Islet of Langerhans (tissue), 1 donor: ENCODE measurements around the gene GFPT2.

Source experiments
- FAIRE-seq: peaks from one replicate; lab custom pipeline; 2011; peaks lifted over from hg19 to GRCh38; lab: Jason Lieb, UNC

The GFPT2 gene

DNA sequence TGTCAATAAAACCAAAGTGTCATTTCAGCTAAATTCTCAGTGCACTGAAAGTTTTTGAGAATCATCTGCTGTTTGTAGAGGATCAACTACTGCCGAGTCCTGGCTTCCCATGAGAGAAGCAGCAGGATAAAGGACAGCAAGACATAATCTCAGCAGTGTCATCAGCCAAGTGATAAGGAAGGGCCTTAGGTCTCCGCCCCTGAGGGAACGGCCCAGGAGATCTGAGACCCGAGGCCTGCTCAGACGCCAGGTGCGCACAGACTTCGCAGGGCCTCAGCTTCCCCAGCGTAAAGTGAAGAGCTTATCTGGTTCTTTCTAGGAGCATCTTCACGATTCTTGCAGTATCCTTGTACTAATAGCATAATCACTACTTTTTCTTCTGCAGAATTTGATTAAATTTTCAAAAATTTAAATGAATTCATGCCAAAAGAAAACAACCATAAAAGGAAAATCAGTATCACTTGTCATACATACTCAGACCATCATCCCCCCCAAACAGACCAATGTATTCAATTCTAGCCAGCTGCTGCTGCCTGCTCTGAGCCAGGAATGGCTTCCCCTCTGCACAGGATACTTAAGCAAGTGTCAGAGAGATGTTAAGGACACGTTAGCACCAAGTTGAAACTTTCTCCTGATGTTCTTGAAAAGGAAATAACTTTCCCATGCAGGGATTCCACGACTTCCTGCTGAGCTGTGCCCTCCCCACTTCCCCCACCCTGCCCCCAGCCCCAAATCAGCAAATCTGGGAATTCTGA is 2.2 kb downstream of the GFPT2 start:
- FAIRE-seq: no peak

DNA sequence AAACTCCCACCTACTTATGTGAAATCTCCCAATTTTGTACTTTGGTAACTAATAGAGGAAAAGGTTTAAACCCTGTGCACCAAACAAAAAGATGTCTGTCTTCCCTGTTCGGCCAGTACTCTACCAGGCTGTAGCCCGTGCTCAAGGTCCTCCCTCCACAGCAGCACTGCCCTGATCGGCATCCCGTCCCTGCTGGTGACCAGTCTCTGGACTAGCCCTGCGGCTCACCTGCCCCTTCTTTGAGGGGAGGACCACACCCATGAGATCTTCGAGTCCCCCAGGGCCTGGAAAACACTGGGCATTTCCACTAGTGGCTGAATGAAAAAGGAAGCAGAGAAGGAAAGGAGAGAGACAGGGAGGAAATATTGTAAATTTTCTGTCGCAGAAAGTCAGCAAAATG is 2.8 kb downstream of the GFPT2 start:
- FAIRE-seq: no peak

- no peak for FAIRE-seq
Observed at GRCh38 chr5:180349391-180349790, 3.7 kb downstream of the GFPT2 start.

DNA sequence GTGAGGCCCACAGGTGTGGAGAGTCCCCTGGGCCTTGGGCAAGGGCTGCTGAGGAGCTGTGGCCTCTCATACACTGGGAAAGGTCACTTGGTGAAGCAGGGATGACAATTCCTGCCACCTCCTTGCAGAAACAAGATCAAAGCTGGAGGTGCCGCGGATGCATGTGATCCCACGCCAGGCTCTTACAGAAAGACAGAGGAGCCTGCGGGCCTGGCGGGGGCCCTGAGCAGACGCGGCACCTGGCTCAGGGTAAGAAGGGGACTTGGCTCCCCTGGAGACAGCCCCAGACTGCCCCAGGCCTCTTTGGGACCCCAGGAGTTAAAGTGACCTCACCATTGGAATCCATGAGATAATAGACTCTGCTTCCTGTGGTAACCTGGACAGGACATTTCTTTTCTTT is 4.8 kb downstream of the GFPT2 start:
- FAIRE-seq: no peak

DNA sequence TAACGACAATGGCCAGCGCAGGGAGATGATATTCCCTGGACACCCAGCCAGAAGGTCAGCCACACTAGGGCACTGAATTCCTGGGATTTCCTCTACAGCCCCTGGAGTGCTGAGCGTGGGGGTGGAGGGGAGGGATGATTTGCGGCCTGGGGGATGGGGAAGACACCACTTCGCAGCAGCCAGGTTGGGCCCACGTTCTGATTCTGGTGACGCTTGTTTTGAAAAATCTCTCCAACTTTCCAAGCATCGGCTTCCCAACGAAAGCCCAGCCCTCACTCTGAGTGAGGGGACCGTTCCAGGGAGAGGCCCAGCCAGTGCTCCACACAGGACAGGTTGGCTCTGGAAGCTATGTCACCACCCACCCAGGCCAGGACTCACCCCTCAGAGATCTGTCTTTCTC is 5.4 kb downstream of the GFPT2 start:
- FAIRE-seq: no peak

DNA sequence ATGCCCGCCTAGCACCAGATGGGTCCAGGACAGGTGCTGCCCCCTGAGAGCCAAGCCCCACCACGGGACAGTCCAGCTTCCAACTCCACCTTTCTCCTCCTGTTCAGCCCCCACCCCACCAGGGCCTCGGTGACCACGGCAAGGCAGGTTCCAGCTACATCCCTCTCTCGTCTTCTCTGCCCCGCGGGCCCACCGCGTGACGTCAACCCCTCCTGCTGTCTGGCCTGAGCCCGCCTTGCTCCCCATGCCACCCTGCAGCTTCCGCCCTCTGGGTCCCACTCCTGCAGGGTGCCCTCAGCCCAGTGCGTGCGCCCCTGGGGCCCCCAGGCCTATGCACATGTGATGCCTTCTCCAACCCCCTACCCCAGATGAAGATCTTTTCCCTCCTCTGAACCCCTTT is 6.8 kb downstream of the GFPT2 start:
- FAIRE-seq: no peak

DNA sequence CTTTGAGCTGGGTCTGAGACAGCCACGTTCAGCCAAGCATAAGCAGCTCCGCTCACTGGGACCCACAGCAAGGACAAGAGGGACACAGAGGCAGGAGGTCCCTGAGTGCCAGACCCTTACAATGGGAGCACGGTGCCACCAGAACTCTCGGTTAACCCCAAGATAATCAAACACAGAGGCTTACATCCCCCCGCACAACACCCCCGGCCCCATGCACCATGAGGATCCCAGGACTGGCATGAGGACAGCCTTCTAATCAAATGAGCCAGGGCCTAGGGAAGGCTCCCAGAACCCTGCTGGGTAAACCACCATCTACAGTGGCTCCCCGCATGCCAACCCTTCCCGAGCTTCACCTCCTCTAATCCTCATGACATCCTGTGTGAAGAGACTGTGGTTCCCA is 7.4 kb downstream of the GFPT2 start:
- no peak for FAIRE-seq

DNA sequence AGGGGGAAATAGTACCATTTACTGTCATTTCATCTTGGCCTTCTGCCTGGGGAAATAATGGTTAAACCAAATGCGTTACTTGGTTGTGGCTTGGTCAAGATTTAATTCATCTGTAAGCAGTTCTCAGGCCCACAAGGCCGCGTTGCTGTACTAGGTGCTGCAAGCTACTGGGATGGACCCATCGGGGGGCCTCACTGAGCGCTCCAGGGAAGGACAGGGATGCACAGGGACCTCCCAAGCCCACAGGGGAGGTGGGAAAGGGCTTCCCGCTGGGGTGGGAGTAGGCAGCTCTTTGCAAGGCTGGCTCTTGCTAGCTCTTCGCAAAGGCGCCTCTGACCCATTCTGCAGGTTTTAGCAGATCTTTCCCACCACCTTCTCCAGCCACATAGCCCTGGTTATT is 8.0 kb downstream of the GFPT2 start:
- FAIRE-seq: no peak

DNA sequence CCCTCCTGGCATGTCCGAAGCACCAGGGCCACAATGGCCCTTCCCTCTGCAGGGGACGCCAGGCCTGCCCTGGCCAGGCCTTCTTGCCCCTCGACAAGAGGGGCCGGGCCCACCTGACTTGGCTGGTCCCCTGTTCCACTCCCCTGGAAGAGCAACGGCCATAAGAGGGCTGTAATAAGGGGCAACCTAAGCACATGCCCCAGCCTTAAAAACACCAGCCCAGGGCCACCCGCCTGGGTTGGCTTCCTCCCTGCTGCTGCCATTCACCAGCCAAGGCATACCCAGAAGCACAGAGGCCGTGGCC is 8.5 kb downstream of the GFPT2 start:
- no peak for FAIRE-seq

DNA sequence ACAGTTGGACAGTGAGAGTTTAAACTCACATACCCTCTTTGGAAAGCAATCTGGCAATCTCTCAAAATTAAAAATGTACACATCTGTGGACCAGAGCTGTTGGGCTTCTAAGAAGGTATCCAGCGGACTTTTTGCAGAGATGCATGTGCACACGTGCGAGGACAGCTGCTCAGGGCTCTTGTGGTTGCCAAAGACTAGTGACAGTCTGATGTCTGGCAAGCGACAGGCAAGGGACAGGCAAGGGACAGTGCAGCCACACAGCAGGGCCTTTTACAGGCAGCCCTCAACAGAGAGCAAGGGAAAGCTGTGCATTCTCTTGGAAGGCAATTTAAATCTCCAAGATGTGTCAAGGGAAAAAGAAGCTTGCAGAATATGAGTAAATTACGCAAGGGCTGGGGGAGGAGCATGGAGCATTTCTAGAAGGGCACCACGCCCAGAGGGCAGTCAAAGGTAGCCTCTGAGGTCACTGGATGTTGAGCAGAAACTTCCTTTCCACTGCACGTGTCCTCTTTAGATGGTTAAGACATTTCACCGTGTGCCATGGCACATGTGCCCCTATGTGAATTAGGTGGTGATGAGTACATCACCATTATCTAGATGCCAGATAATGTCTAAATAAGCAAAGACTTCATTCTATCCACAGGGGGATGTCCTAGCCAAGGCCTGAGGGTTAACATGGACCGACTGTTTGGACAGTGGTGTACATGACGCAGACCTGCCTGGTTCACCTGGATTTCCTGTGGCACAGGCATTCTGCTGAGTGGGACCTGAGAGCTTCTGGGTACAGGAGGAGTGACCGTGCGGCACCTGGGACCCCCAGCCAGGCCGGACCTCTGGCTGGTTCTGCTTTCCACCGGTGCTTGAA is 9.1 kb downstream of the GFPT2 start:
- no peak for FAIRE-seq

DNA sequence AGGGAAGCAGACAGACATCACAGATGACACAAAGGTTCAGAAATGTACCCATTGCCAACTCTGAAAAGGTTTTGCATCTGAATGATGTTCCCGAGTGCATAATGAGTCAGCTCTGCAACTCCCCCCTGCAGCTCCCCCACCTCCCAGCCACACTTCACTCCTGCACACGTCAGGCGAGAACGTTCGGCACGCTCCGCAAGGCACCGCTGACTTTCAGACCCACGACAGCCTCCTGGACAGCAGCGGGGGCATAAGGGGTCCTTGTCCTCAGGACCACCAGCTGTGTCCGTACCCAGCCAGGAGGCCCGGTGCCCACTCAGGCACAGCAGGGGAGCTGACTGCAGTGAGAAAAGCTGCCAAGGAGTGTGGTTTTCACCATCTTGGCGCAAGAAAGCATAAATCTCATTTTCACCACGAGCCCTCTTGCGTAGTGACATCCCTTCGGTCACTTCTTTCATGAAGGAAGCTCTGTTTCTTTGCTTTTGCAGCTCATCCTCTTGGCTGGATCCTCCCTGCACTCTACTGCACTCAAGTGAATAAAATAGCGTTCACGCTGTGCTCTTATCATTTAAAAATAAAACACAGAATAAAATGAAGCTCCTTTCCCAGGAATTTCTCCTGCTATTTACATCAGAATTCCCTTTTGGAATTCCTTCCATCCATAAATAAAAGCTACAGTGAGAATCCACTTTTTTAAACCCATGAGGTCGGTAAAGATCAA is 9.9 kb downstream of the GFPT2 start:
- FAIRE-seq: no peak

DNA sequence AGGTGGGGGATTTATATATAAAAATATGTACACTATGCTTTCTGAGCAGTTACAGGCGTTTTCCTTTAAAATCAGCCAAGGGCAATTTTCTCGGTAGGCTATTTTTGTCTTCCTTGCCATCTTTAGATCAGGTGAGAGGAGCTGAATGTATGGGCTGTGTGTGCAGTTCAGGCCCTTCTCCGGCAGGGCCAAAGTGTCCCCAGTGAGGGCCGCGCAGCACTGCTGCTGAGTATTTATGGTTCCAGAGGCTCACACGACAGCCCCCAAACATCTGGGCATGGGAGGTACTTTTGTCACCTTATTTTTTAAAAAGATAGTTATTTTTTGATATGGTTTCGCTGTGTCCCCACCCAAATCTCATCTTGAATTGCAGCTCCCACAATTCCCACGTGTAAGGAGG is 11.5 kb downstream of the GFPT2 start:
- no peak for FAIRE-seq

DNA sequence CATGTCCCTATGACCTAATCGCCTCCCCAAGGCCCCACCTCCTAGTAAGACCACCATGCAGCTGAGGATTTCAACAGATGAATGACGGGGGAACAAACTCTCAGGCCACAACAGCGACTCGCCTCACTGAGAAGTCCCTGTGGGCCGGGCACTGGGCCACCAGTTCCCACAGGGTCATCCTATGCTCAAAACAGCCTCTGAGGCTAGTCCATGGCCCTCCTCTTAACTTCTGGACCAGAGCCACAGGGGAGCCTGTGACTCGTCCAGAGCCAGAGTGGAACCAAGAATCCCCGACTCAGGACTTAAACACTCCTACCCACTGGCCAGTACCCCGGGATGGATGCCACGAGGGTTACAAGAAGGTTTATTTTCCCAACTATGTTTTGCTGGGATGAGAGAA is 12.3 kb downstream of the GFPT2 start:
- FAIRE-seq: no peak

DNA sequence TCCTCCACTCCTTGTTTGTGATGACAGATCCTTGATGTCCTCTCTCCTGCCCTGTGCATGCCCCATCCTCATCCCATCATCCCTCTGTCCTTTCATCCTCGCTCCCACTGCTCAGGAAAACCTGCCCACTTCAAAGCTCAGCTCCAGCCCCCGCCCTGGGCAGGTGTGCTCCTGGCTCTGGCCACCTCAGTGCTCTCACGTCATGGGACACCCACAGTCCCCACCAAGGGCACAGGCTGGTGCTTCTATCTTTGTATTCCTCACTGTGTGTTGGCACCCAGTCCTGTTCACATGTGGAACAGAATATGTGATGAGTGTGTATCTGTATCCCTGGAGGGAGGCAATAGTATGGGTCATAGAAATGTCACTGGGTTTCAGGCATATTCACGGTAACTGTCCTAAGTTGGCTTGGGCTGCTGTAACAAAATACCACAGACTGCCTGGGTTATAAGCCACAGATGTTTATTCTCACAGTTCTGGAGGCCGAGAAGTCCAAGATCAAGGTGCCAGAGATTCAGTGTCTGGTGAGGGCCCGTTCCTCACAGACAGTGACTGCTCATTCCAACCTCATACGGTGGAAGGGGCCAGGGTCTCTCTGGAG is 13.5 kb downstream of the GFPT2 start:
- no peak for FAIRE-seq

- no peak for FAIRE-seq
Observed at GRCh38 chr5:180338001-180338707, 15.0 kb downstream of the GFPT2 start.

- FAIRE-seq: no peak
Observed at GRCh38 chr5:180336234-180337020, 16.7 kb downstream of the GFPT2 start.

DNA sequence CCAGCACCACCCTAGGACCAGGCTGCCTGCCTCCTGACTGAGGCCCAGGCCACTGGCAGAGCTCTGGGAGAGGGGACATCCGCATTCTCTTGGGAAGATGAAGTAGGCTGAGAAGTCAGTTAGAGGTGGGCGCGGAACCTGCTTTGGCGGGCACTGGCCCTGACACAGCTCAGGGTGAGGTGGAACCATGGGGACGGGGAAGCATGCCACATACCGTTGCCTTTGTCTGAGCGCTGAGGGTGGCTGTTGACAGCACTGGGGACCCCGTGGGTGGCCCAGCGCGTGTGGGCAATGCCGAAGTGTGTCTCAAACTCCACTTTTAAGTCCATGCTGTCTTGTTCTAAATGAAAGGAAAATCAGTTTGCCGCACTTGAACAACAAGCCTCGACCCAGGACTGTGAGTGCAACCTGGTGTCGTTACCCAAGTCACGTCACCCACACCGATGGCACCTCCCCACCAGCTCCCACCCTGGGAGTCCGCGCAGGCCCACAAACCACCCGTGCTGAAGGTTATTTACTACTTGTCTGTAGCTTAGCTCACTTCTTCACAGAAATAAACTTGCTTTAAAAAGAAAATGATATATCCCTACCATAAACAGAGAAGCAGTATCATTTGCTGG is 17.4 kb downstream of the GFPT2 start:
- FAIRE-seq: no peak

DNA sequence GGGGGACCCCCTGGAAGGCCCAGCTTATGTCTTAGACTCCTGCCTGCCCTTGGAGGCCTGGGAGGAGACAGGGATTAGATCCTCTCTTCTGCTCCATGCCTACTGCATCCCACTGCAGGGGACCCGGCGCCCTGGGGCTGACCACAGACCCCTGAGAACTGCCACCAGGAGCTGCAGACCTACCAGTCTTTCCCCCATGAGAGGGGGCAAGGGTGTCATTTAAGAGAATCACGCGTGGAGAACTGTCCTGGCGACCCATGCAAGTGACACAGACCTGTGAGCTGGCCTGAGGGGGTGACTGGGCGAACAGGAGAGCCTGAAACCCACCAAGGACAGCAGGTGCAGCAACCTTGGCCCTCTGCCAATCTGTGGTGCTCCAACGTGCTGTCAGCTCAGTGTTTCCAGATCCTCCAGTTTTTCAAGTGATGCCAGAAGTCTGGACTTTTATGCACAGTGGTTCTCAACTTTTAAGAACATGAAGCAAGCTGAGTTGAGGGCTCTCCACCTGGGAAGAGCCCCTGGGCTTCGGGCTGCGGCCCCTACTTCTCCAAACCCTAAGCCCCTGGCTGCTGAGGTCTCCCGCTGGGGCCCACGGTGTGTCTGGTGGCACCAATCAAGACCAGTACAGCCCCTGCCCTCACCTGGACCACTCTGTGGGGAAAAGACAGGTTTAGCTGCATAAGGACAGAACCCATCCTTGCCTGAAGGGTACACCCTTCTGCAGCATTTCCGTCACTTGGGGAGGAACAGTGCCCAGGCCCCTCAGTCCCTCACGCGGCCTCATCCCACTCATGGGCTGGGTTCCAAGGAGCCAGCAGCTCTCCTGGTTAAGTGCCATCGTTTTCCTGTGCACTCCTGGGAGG is 18.2 kb downstream of the GFPT2 start:
- FAIRE-seq: no peak

DNA sequence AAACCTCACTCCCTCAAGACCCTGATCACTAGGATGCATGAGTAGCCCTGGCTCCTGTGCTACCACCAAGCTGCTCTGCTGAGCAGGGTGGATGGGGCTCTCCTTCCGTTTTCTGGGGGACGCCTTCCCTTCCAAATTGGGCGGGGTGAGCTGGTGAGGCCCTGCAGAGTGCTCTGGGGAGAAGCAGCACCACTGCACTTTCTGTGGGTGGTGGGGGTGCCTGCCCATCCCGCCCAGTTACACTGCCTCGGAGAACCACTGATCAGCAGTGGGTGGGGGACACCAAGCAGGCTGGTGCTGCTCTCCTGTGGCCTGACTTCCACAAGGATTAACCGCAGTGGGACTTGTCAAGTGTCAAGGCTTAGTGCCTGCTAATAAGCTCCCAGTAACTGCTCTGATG is 19.0 kb downstream of the GFPT2 start:
- FAIRE-seq: no peak

DNA sequence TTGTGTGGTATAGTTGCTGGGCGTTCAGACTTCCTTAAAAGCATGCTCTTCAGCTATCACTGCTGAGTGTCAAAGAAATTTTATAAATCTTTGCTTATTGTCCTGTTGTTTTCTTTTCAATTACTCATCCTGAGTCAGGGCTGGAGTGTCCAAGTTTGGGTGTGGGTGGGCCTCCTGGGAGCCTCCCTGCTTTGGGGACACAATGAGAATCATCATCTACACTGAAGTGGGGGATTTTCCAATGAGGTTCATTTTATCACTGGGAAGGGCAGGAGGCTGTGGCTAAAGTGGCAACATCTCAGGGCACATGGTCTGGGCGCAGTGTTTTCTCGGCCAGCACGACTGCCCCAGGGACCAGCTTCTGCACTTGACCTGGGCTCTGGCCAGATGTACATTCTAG is 19.5 kb downstream of the GFPT2 start:
- FAIRE-seq: no peak
